ENCODE measurements around the gene PEDS1.
A peak's percentile ranks its signal among the peaks of the same experiment; 100 is the strongest.
"Not testable (repeated sequence)": the region's sequence is repeated elsewhere in the genome, so short reads cannot be mapped to it uniquely, and the experiment has no call there.

PEDS1 gene

GRCh38 chr20:50165684-50166554, 12.4 kb upstream of the PEDS1 start (continued):
- TF ChIP-seq ZSCAN18 (tag by site-specific recombination; IDR thresholded peaks at IDR 0.05) (no peak), AEBP2 (tag by site-specific recombination; IDR thresholded peaks at IDR 0.05; ENCODE audit: borderline replicate concordance) (no peak), MZF1 (tag by site-specific recombination; IDR thresholded peaks at IDR 0.05; ENCODE audit: borderline replicate concordance) (0 out of 2 replicates have a peak, but pooled peaks have one; percentile 49), ZNF580 (tag by site-specific recombination; IDR thresholded peaks at IDR 0.05) (0 out of 2 replicates have a peak, but pooled peaks have one; percentile 25), ZBTB8A (tag by site-specific recombination; IDR thresholded peaks at IDR 0.05) (peak; percentile 95), RBAK (tag by site-specific recombination; IDR thresholded peaks at IDR 0.05) (no peak), ELK4 (IDR thresholded peaks at IDR 0.05; ENCODE audit: borderline replicate concordance, low read depth, low read length) (no peak), SP2 (tag by site-specific recombination; IDR thresholded peaks at IDR 0.05) (peak; percentile 69), GLI4 (tag by site-specific recombination; IDR thresholded peaks at IDR 0.05) (no peak), GLIS1 (tag by site-specific recombination; IDR thresholded peaks at IDR 0.05) (peak; percentile 96), ZNF510 (tag by site-specific recombination; IDR thresholded peaks at IDR 0.05; ENCODE audit: insufficient replicate concordance) (no peak), ZNF623 (tag by site-specific recombination; IDR thresholded peaks at IDR 0.05) (peak; percentile 39), ZNF248 (tag by site-specific recombination; IDR thresholded peaks at IDR 0.05) (no peak)

GRCh38 chr20:50163570-50164317, 10.2 kb upstream of the PEDS1 start:
- CTCF ChIA-PET: interaction anchor here (1.3 kb wide), 1 partner anchor 182 kb away, joined by 3 read pairs; no protein-coding TSS in a partner anchor
- Histone ChIP-seq H3K4me1 (ENCODE audit: control insufficient read depth, insufficient read depth, low read length) (no peaks in the 10 kb centered on the region), H3K27ac (ENCODE audit: extremely low read depth, low read depth, low read length) (0 out of 2 replicates have a peak overlapping the region, but pooled peaks have one; percentile 19)

GRCh38 chr20:50161494-50161893, 8.0 kb upstream of the PEDS1 start:
- POLR2A ChIA-PET; H3K9me3 ChIP-seq (ENCODE audit: control insufficient read depth, insufficient read depth, low read depth, low read length); H3K36me3 ChIP-seq (ENCODE audit: control insufficient read depth in 2 of 2, insufficient read depth in 1 of 2, low read length in 2 of 2); H3K4me3 ChIP-seq (ENCODE audit: low read depth, low read length); H3K27ac ChIP-seq (ENCODE audit: extremely low read depth, low read depth, low read length); H3K4me1 ChIP-seq (ENCODE audit: control insufficient read depth, insufficient read depth, low read length): not testable (repeated sequence)
- CTCF ChIA-PET: interaction anchor here (0.6 kb wide), 1 partner anchor 17 kb away, joined by 3 read pairs; no protein-coding TSS in a partner anchor

More at GRCh38 chr20:50163570-50164317, 10.2 kb upstream of the PEDS1 start:
- Histone ChIP-seq H3K9me3 (ENCODE audit: control insufficient read depth, insufficient read depth, low read depth, low read length) (no peaks in the 10 kb centered on the region), H3K4me3 (ENCODE audit: low read depth, low read length) (no peak overlapping the region), H3K36me3 (ENCODE audit: control insufficient read depth in 2 of 2, insufficient read depth in 1 of 2, low read length in 2 of 2) (no peaks in the 10 kb centered on the region)
- TF ChIP-seq ZBTB26 (tag by site-specific recombination; optimal IDR thresholded peaks at IDR 0.05) (peak; percentile 4), PRDM4 (tag by site-specific recombination; IDR thresholded peaks at IDR 0.05) (peak; percentile 31; the same call in 1 of the 2 replicates), ZBTB17 (tag by site-specific recombination; IDR thresholded peaks at IDR 0.05) (peak; percentile 63; the same call in 1 of the 2 replicates), ZNF76 (tag by site-specific recombination; IDR thresholded peaks at IDR 0.05; ENCODE audit: borderline replicate concordance, low read depth) (no peak)
- POLR2A ChIA-PET: interaction anchor here (1.3 kb wide), 1 partner anchor 10 kb away, joined by 7 read pairs; the partner anchor contains the start of gene PEDS1
